ENCODE data around the gene C12orf42. TPM values are rescaled to one million over a fixed set of nuclear protein-coding genes. Genes with fewer than 3 reads are reported as not detected.
A peak's percentile ranks its signal among the peaks of the same experiment; 100 is the strongest.

C12orf42 gene
- total and polyA plus RNA-seq, 10 of the 15 experiments (the other 5 are each of a cell fraction or from before 2014, with no cell fraction given): 1.4 to 7.0 (median 2.4) TPM

DNA sequence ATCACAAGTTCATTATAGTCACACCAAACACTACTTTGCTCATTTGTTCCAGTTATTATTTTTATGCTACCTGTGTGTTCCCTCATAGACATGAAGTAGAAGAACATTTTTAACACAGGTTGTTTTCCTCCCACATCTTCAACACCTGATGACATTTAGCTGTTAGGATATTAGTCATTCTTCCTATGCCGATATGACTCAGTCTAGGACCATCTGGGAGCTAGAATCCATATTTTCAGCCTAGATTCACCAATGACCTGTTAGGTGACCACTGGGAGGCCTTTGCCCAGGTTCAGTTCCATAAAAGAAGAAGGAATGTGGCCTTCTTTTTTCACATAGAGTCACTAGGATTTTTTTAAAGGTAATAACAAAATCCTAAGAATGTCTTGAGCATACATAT is 222.8 kb downstream of the C12orf42 start:
- H2AFZ ChIP-seq (ENCODE audit: control insufficient read depth, low read depth, low read length): no peak overlapping the region
- ChIA-PET RAD21 (ENCODE audit: unreplicated experiment) (interaction anchor here (1.0 to 1.3 kb wide), 2 partner anchors 92 to 233 kb away, joined by 3 to 4 read pairs; no protein-coding TSS in a partner anchor), POLR2A (interaction anchor here (0.7 kb wide), 1 partner anchor 65 kb away, joined by 3 read pairs; no protein-coding TSS in a partner anchor), SMC1A (ENCODE audit: uncharacterized antibody, unreplicated experiment) (interaction anchor here (0.6 to 2.5 kb wide), 7 partner anchors 39 to 324 kb away, joined by 3 to 11 read pairs (median 4); no protein-coding TSS in a partner anchor), CTCF (interaction anchor here (0.7 kb wide), 1 partner anchor 224 kb away, joined by 3 read pairs; no protein-coding TSS in a partner anchor)
- 92% methylated on average over 1 of the region's 1 CpG for WGBS (ENCODE audit: insufficient coverage, insufficient replicate concordance, low lambda C conversion rate, missing lambda C conversion rate)
- no peak overlapping the region for H3K27ac ChIP-seq (ENCODE audit: control insufficient read depth, insufficient read depth)
- H3K36me3 ChIP-seq (ENCODE audit: control insufficient read depth in 2 of 2, insufficient read depth in 2 of 2, low read length in 1 of 2): no peaks in the 10 kb centered on the region
- TF ChIP-seq NFXL1 (IDR thresholded peaks at IDR 0.05; ENCODE audit: borderline replicate concordance) (no peak), MTA2 (IDR thresholded peaks at IDR 0.05; ENCODE audit: low read depth) (peak; percentile 28; the same call in 1 of the 2 replicates), NR2C2 (IDR thresholded peaks at IDR 0.05; ENCODE audit: borderline replicate concordance, control insufficient read depth, insufficient read length, low read depth) (no peak), TCF3 (IDR thresholded peaks at IDR 0.05; ENCODE audit: borderline replicate concordance, insufficient read depth, low read depth, low read length) (no peak), IKZF1 (conservative IDR thresholded peaks at IDR 0.05) (peak; percentile 84), JUNB (IDR thresholded peaks at IDR 0.05) (peak; percentile 45), ZNF384 (IDR thresholded peaks at IDR 0.05; ENCODE audit: borderline replicate concordance, low read depth, low read length) (no peak), IKZF2 (IDR thresholded peaks at IDR 0.05) (peak; percentile 33 to 45; a peak in 2 of 4 replicates), DPF2 (IDR thresholded peaks at IDR 0.05) (peak; percentile 68; the same call in 1 of the 2 replicates)
- TF ChIP-seq, protein P1, sequence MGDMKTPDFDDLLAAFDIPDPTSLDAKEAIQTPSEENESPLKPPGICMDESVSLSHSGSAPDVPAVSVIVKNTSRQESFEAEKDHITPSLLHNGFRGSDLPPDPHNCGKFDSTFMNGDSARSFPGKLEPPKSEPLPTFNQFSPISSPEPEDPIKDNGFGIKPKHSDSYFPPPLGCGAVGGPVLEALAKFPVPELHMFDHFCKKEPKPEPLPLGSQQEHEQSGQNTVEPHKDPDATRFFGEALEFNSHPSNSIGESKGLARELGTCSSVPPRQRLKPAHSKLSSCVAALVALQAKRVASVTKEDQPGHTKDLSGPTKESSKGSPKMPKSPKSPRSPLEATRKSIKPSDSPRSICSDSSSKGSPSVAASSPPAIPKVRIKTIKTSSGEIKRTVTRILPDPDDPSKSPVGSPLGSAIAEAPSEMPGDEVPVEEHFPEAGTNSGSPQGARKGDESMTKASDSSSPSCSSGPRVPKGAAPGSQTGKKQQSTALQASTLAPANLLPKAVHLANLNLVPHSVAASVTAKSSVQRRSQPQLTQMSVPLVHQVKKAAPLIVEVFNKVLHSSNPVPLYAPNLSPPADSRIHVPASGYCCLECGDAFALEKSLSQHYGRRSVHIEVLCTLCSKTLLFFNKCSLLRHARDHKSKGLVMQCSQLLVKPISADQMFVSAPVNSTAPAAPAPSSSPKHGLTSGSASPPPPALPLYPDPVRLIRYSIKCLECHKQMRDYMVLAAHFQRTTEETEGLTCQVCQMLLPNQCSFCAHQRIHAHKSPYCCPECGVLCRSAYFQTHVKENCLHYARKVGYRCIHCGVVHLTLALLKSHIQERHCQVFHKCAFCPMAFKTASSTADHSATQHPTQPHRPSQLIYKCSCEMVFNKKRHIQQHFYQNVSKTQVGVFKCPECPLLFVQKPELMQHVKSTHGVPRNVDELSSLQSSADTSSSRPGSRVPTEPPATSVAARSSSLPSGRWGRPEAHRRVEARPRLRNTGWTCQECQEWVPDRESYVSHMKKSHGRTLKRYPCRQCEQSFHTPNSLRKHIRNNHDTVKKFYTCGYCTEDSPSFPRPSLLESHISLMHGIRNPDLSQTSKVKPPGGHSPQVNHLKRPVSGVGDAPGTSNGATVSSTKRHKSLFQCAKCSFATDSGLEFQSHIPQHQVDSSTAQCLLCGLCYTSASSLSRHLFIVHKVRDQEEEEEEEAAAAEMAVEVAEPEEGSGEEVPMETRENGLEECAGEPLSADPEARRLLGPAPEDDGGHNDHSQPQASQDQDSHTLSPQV (IDR thresholded peaks at IDR 0.05): no peak
- no peaks in the 10 kb centered on the region for H3K27me3 ChIP-seq (replicated peaks in 1 of 2; ENCODE audit: control insufficient read depth in 2 of 2, insufficient read depth in 2 of 2, low read length in 1 of 2)
- H3K79me2 ChIP-seq (ENCODE audit: control insufficient read depth, insufficient read depth, low read length): no peaks in the 10 kb centered on the region
- in situ Hi-C loops (cut with MboI) (no loop called here), intact Hi-C loops (cut with micrococcal nuclease; ENCODE audit: unreplicated experiment) (loop anchor here (2.0 kb wide), 1 partner anchor 322 kb away; no protein-coding TSS in a partner anchor)
- no peak overlapping the region for H3K4me2 ChIP-seq (ENCODE audit: control insufficient read depth, insufficient read depth)
- H3K4me1 ChIP-seq (ENCODE audit: control insufficient read depth, insufficient read depth, low read length): 0 out of 2 replicates have a peak, but pooled peaks cover under 1% of the 10 kb centered on the region
- no peak for FAIRE-seq
- no TSS peak for BruUV-seq (replicated peaks)
- H3K4me3 ChIP-seq: no peak overlapping the region
- no peak for ATAC-seq
- DNase-seq (ENCODE audit: low read depth, low spot score): no peak
- no peaks in the 10 kb centered on the region for H3K9me3 ChIP-seq (replicated peaks; ENCODE audit: control insufficient read depth, insufficient read depth, low read length)
- no peaks in the 10 kb centered on the region for H4K20me1 ChIP-seq (ENCODE audit: control insufficient read depth, insufficient read depth)
- no peak overlapping the region for H3K9ac ChIP-seq (ENCODE audit: control insufficient read depth, insufficient read depth, low read length)

Measured in GM12878 (cell line).